HG03521 (cell line): ENCODE data around the gene ZNF560.
"Not testable (repeated sequence)": the region's sequence is repeated elsewhere in the genome, so short reads cannot be mapped to it uniquely, and the experiment has no call there.

Source experiments
- ATAC-seq: cut with Tn5 transposase; IDR thresholded peaks from one replicate; pipeline ENCODE4 v1.9.1; 2021; ENCODE audit warnings: mild to moderate bottlenecking, moderate library complexity; ENCODE audit not compliant: unreplicated experiment

The ZNF560 gene

GRCh38 chr19:9498183-9498902 lies at the start of gene ZNF560:
ZNF560 (minus strand) TSS chr19:9498616; CDS start chr19:9475313, 23,303 bp downstream.
- no peak for ATAC-seq

DNA sequence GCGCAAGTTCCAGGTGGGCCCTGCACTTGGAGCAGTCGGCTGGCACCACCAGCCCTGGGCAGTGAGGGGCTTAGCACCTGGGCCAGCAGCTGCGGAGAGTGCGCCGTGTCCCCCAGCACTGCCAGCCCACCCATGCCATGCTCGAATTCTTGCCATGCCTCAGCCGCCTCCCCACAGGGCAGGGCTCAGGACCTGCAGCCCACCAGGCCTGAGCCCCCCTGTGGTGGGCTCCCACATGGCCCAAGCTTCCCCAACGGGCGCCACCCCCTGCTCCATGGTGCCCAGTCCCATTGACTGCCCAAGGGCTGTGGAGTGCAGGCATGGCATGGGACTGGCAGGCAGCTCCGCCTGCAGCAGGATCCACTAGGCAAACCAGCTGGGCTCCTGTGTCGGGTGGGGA lies 49.5 kb upstream of the ZNF560 start:
- no peak for ATAC-seq

GRCh38 chr19:9541281-9541680 lies 42.9 kb upstream of the ZNF560 start:
- ATAC-seq = not testable (repeated sequence)

- not testable (repeated sequence) for ATAC-seq
Measured at GRCh38 chr19:9539921-9540320, 41.5 kb upstream of the ZNF560 start.

DNA sequence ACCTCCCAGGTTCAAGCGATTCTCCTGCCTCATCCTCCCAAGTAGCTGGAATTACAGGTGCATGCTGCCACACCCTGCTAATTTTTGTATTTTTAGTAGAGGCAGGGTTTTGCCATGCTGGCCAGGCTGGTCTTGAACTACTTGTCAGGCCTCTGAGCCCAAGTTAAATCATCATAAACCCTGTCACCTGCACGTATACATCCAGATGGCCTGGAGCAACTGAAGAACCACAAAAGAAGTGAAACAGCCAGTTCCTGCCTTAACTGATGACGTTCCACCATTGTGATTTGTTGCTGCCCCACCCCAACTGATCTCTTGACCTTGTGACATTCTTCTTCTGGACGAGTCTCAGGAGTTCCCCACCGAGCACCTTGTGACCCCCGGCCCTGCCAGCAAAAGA lies 40.8 kb upstream of the ZNF560 start:
- not testable (repeated sequence) for ATAC-seq

DNA sequence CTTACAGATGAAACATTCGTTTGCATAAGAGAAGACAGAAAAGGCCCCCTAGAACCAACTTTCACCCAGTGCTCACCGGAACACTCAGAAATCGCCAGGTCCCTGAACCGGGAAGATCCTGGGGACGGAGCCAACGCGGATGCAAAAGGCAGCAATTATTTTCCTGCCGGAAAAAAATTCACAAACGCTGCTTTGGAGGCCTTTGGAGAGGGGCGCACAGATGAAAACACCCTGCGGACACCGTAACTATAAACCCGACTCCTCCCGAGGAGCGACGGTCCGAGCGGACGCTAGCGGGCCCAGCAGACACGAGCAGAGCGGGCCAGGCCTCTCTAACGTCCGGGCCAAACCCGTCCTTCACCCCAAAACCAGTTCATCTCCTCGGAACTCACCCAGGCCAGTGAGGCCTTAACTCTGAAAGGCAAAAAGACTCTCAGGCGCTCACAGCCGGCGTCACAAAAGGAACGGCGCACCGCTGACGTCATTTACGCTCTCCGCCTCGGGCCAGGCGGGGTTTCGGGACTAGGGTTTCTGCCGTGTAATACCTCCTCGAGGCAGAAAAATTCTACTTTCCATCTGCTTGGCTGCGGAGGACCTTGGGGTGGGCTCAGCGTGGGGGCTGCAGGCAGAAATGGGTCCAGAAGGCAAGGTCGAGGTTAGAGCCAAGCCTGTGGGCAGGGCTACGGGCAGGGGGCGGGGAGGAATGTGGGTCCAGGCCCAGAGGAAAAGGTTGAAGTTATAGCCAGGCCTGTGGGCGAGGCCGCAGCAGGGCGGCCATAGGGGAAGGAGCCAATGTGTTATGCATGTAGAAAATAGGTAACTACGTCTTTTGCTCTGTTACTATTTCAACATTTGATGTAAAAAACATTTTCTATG lies 40.0 kb upstream of the ZNF560 start, which contains the start of gene ZNF426:
ZNF426 (minus strand) TSS at position 463 of the 876 bp plus-strand sequence. CDS start 2,413 bp downstream, outside the sequence.
- no peak for ATAC-seq

DNA sequence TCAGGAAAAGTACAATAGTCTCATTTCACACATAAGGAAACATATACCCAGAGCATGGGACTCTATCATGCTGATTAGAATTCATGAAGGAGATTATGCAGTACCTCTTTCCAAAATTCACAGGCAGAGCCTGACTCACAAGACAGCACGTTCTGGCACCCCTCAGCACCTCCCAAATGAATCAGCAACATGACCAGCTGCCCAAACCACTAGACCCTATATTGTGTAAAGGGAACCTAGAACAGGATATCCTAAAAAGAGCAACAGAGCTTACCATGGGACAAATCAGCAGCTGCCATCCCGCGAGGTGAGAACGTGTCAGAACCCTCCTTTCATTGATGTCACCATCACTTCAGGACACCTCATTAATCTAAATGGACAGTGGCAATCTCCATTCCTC lies 37.5 kb upstream of the ZNF560 start:
- ATAC-seq = no peak

- ATAC-seq = no peak
Measured at GRCh38 chr19:9531933-9532332, 33.5 kb upstream of the ZNF560 start.

DNA sequence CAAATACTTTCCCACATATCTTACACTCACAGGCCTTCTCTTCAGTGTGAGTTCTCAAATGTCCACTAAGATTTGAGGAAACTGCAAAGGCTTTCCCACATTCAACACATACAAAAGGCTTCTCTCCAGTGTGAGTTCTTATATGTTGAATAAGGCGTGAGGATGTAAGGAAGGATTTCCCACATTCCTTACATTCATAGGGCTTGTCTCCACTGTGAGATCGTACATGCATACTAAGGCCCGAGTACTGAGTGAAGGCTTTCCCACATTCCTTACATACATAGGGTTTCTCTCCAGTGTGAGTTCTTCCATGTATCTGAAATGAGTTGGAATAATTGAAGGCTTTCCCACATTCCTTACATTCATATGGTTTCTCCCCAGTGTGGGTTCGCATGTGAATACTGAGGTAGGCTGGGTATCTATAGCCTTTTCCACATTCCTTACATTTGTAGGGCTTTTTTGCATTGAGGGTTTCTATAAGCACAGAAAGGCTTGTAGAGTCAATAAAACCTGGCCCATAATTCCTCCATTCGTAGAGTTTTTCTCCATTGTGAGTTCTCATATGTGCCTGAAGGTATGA lies 30.4 kb upstream of the ZNF560 start:
- no peak for ATAC-seq

DNA sequence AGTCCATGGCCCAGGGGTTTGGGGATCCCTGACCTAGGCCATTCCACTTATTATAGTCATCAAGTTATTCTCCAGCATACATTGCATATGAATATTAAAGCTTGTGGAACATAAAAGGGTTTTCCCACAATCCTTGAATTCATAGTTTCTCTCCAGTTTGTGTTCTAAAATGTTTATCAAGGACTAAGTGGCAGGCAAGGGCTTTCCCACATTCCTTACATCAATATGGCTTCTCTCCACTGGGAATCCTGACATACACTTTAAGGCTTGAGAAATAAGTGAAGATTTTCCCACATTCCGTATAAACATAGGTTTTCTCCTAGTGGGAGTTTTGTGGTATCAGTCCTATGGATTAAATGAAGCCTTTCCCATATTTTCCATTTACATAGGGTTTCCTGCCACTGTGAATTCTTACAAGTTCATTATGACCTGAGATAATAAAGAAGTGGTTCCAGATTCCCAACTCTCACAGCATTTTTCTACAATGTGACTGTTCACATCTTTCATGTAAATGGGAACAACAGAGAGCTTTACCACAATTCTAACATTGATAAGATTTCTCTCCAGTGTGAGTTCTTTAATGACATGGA lies 25.6 kb upstream of the ZNF560 start:
- no peak for ATAC-seq

GRCh38 chr19:9507285-9507684 lies 8.9 kb upstream of the ZNF560 start:
- no peak for ATAC-seq

DNA sequence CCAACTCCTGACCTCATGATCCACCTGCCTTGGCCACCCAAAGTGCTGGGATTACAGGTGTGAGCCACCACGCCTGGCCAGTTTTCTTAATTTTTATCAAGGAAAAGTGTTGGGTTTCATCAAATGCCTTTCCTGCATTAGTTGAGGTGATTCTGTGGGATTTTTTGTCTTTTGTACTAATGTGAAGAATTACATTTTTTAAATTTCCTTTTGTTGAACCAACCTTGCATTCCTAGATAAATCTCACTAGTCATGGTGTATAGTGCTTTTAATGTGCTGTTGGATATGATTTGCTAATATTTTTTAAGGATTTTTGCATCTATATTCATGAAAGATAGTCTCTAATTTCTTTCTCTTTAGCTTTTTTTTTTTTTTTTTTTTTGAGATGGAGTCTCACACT lies 2.4 kb upstream of the ZNF560 start:
- no peak for ATAC-seq

DNA sequence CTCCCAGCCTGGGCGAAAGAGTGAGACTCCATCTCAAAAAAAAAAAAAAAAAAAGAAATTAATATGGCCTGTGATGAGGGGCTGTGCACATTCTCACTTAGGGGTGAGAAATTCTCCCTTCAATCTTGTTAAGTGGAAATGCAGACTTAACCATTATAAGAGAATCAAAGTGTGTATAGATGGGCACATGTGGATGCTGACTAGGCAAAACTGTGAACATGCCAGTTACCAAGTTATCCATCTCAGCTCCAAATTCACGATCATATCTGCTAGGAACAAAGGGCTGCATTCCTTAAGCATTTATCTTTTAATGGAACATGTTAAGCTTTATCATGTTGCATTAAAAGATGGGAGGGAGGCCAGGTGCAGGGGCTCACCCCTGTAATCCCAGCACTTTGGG lies 4.3 kb downstream of the ZNF560 start:
- no peak for ATAC-seq

DNA sequence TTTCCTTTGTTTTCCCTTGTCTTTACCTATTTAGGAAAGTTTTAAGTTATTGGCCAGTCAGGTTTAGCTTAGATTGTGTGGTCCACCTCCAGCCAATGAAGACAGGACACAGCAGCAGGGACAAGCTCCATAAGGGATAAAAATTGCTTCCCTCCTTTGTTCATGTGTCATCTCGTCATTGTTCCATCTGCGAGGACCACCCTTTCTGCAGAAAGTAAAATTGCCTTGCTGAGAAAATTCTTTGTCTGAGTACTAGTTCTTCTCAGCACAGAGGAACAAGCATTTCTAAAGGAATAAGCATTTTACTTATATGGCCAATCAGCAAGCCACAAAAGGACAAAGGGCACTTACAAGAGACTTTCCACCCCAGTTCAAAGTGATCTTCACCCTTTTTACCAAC lies 11.4 kb downstream of the ZNF560 start:
- ATAC-seq = no peak

DNA sequence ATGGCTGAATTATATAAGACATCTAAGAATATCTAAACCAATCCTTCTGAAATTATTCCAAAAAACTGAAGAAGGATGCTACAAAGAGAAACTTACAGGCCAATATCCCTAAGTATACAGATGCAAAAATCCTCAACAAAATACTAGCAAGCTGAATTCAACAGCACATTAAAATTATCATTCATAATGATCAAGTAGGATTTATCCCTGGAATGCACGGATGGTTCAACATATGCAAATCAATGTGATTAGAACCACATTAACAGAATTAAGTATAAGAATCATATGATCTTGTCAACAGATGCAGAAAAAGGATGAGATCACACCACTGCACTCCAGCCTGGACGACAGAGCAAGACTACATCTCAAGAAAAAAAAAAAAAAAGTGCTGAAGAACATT lies 13.3 kb downstream of the ZNF560 start:
- no peak for ATAC-seq

- ATAC-seq = no peak
Measured at GRCh38 chr19:9474975-9475374, 23.4 kb downstream of the ZNF560 start.

- ATAC-seq = no peak
Measured at GRCh38 chr19:9467161-9467560, 31.3 kb downstream of the ZNF560 start.

GRCh38 chr19:9461938-9462337 lies 36.5 kb downstream of the ZNF560 start:
- no peak for ATAC-seq

DNA sequence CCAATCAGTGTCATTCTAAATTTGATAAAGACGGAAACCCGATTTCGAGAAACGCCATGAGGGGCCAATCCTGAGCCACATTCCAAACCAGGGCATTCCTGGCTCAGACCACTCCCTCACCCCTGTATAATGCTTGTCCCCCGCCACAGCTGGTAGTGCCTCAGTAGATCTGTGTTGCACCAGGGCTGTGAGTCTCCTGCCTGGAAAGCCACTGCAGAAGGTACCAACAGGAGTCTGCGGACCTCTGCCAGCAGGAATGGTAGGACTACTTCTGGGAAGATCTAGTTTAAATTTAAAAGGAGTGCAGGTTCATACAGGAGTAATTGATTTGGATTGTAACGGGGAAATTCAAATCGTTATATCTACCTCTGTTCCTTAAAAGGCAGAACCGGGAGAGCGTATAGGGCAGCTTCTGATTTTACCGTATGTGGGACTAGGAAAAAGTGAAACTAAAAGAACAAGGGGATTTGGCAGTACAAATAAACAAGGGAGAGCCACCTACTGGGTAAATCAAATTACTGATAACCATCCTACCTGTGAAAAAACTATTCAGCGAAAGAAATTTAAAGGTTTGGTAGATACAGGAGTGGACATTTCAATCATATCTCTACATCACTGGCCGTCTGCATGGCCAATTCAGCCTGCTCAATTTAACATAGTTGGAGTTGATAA lies 42.3 kb downstream of the ZNF560 start:
- no peak for ATAC-seq

GRCh38 chr19:9453953-9454352 lies 44.5 kb downstream of the ZNF560 start:
- ATAC-seq = no peak

GRCh38 chr19:9445037-9445436 lies 53.4 kb downstream of the ZNF560 start:
- no peak for ATAC-seq
